Measurements from ENCODE around the gene CCDC102B. TPM values are rescaled to one million over a fixed set of nuclear protein-coding genes. Genes with fewer than 3 reads are reported as not detected.
"Not testable (repeated sequence)": the region's sequence is repeated elsewhere in the genome, so short reads cannot be mapped to it uniquely, and the experiment has no call there.

The CCDC102B gene
- 2.7 and 5.2 TPM in 2 replicates for total RNA-seq (2014; rRNA removed; shearing (Covaris generic))

- peak; percentile 94 for DNase-seq (ENCODE audit: low read depth)
Observed at GRCh38 chr18:68797871-68798270, at the start of gene CCDC102B. Gene CCDC102B (plus strand): TSS chr18:68798080. CDS start chr18:68836764, 38,684 bp downstream.

GRCh38 chr18:68757126-68757525, 40.8 kb upstream of the CCDC102B start:
- no peak for DNase-seq (ENCODE audit: low read depth)

GRCh38 chr18:68759308-68759707, 38.6 kb upstream of the CCDC102B start:
- no peak for DNase-seq (ENCODE audit: low read depth)

GRCh38 chr18:68763083-68763482, 34.8 kb upstream of the CCDC102B start:
- DNase-seq (ENCODE audit: low read depth), result peak; percentile 50

- DNase-seq (ENCODE audit: low read depth), result no peak
Observed at GRCh38 chr18:68764016-68764415, 33.9 kb upstream of the CCDC102B start.

GRCh38 chr18:68766433-68766832, 31.4 kb upstream of the CCDC102B start:
- DNase-seq (ENCODE audit: low read depth), result no peak

- DNase-seq (ENCODE audit: low read depth), result no peak
Observed at GRCh38 chr18:68769461-68769860, 28.4 kb upstream of the CCDC102B start.

- DNase-seq (ENCODE audit: low read depth), result no peak
Observed at GRCh38 chr18:68772268-68772667, 25.6 kb upstream of the CCDC102B start.

- peak; percentile 13 for DNase-seq (ENCODE audit: low read depth)
Observed at GRCh38 chr18:68778280-68778886, 19.5 kb upstream of the CCDC102B start.

GRCh38 chr18:68779169-68779568, 18.7 kb upstream of the CCDC102B start:
- peak; percentile 26 for DNase-seq (ENCODE audit: low read depth)

GRCh38 chr18:68780802-68781635, 16.9 kb upstream of the CCDC102B start:
- DNase-seq (ENCODE audit: low read depth), result no peak

GRCh38 chr18:68783506-68783905, 14.4 kb upstream of the CCDC102B start:
- DNase-seq (ENCODE audit: low read depth), result no peak

GRCh38 chr18:68784071-68784470, 13.8 kb upstream of the CCDC102B start:
- no peak for DNase-seq (ENCODE audit: low read depth)

GRCh38 chr18:68790290-68790689, 7.6 kb upstream of the CCDC102B start:
- not testable (repeated sequence) for DNase-seq (ENCODE audit: low read depth)

GRCh38 chr18:68791801-68792200, 6.1 kb upstream of the CCDC102B start:
- no peak for DNase-seq (ENCODE audit: low read depth)

GRCh38 chr18:68793951-68794350, 3.9 kb upstream of the CCDC102B start:
- DNase-seq (ENCODE audit: low read depth), result no peak

GRCh38 chr18:68796936-68797690, 767 bp upstream of the CCDC102B start:
- peak; percentile 94 for DNase-seq (ENCODE audit: low read depth)

- DNase-seq (ENCODE audit: low read depth), result peak; percentile 20
Observed at GRCh38 chr18:68800075-68800474, 2.2 kb downstream of the CCDC102B start.

- DNase-seq (ENCODE audit: low read depth), result peak; percentile 32
Observed at GRCh38 chr18:68803356-68803755, 5.5 kb downstream of the CCDC102B start.

- no peak for DNase-seq (ENCODE audit: low read depth)
Observed at GRCh38 chr18:68817584-68817983, 19.7 kb downstream of the CCDC102B start.

GRCh38 chr18:68818584-68818983, 20.7 kb downstream of the CCDC102B start:
- DNase-seq (ENCODE audit: low read depth), result no peak

- DNase-seq (ENCODE audit: low read depth), result no peak
Observed at GRCh38 chr18:68822926-68823325, 25.0 kb downstream of the CCDC102B start.

All from M059J (cell line).